HepG2 (cell line): ENCODE data around the gene LIPC. TPM values are rescaled to one million over a fixed set of nuclear protein-coding genes. Genes with fewer than 3 reads are reported as not detected.

ENCODE experiments used
- EHMT2 ChIP-seq: fragments of 200-600 bp; sonication (generic); IDR thresholded peaks from 2 replicates; pipeline ENCODE4 v1.7.0; 2017; ENCODE audit warnings: antibody characterized with exemption, low read depth, low read length, borderline replicate concordance
- FOXJ3 ChIP-seq: sonication (generic); formaldehyde crosslinking; IDR thresholded peaks from 2 replicates; pipeline ENCODE4 v1.4.0; 2020; ENCODE audit warnings: missing genetic modification reagents, mild to moderate bottlenecking, borderline replicate concordance
- FOXK2 ChIP-seq: fragments of 450-650 bp; IDR thresholded peaks from 2 replicates; pipeline ENCODE4 v1.6.1; 2016
- FOXM1 ChIP-seq: sonication (generic); formaldehyde crosslinking; IDR thresholded peaks from 2 replicates; pipeline ENCODE4 v1.5.0; 2020; ENCODE audit warnings: missing genetic modification reagents
- HOXD1 ChIP-seq: sonication (generic); formaldehyde crosslinking; IDR thresholded peaks from 2 replicates; pipeline ENCODE4 v1.5.0; 2020; ENCODE audit warnings: missing genetic modification reagents
- JARID2 ChIP-seq: sonication (generic); formaldehyde crosslinking; IDR thresholded peaks from 2 replicates; pipeline ENCODE4 v1.8.1; 2023; ENCODE audit warnings: missing genetic modification reagents, inconsistent platforms; ENCODE audit not compliant: insufficient replicate concordance
- KDM2A ChIP-seq: sonication (generic); formaldehyde crosslinking; IDR thresholded peaks from 2 replicates; pipeline ENCODE4 v1.4.0; 2020; ENCODE audit warnings: low read depth, missing genetic modification reagents, borderline replicate concordance
- KDM6A ChIP-seq: IDR thresholded peaks from 2 replicates; pipeline ENCODE4 v1.6.1; 2016; ENCODE audit warnings: low read depth
- KLF16 ChIP-seq, 2 experiments: sonication (generic) in 1 of 2; formaldehyde crosslinking in 1 of 2; IDR thresholded peaks; 2 replicates each; pipeline versions ENCODE4 v1.6.1 to v1.8.0; 2016 to 2023; ENCODE audit warnings: missing genetic modification reagents in 2 of 2, missing compliant biosample characterization in 1 of 2
- MED1 ChIP-seq: sonication (generic); formaldehyde crosslinking; IDR thresholded peaks from 2 replicates; pipeline ENCODE4 v1.4.0; 2020; ENCODE audit warnings: missing genetic modification reagents
- POLR2A ChIP-seq, 2 experiments: IDR thresholded peaks; 2 replicates each; pipeline ENCODE4 v1.6.1; 2011; ENCODE audit warnings: low read depth in 2 of 2, low read length in 2 of 2, mild to moderate bottlenecking in 1 of 2, moderate library complexity in 1 of 2; ENCODE audit not compliant: insufficient read depth in 1 of 2
- RAD21 ChIP-seq: fragments of 450-650 bp; formaldehyde crosslinking; IDR thresholded peaks from 2 replicates; pipeline ENCODE4 v1.5.0; 2020; ENCODE audit warnings: mild to moderate bottlenecking
- REL ChIP-seq: sonication (generic); formaldehyde crosslinking; conservative IDR thresholded peaks from 2 replicates; pipeline ENCODE4 v1.8.0; 2022; ENCODE audit warnings: mild to moderate bottlenecking, missing genetic modification reagents, moderate library complexity
- RFXAP ChIP-seq: sonication (generic); formaldehyde crosslinking; IDR thresholded peaks from 2 replicates; pipeline ENCODE4 v1.4.0; 2020; ENCODE audit warnings: missing genetic modification reagents, borderline replicate concordance
- SIX1 ChIP-seq: sonication (generic); formaldehyde crosslinking; IDR thresholded peaks from 2 replicates; pipeline ENCODE4 v1.4.0; 2020; ENCODE audit warnings: missing genetic modification reagents, borderline replicate concordance
- SNAPC2 ChIP-seq: sonication (generic); formaldehyde crosslinking; IDR thresholded peaks from 2 replicates; pipeline ENCODE4 v1.8.1; 2022; ENCODE audit warnings: mild to moderate bottlenecking, missing genetic modification reagents
- TEAD3 ChIP-seq: optimal IDR thresholded peaks from 2 replicates; pipeline ENCODE3; 2016; ENCODE audit warnings: borderline replicate concordance
- TGIF2 ChIP-seq: IDR thresholded peaks from 2 replicates; pipeline ENCODE4 v1.6.1; 2016; ENCODE audit warnings: control low read depth, missing compliant biosample characterization
- ZBTB38 ChIP-seq: sonication (generic); formaldehyde crosslinking; IDR thresholded peaks from 2 replicates; pipeline ENCODE4 v1.5.1; 2020; ENCODE audit warnings: mild to moderate bottlenecking, missing genetic modification reagents
- ZFP90 ChIP-seq: sonication (generic); formaldehyde crosslinking; IDR thresholded peaks from 2 replicates; pipeline ENCODE4 v1.8.0; 2022; ENCODE audit warnings: missing genetic modification reagents, mild to moderate bottlenecking, inconsistent platforms, borderline replicate concordance
- ZMYM3 ChIP-seq: sonication (generic); formaldehyde crosslinking; IDR thresholded peaks from 2 replicates; pipeline ENCODE4 v1.5.1; 2020; ENCODE audit warnings: mild to moderate bottlenecking, missing genetic modification reagents
- ZNF224 ChIP-seq: sonication (generic); formaldehyde crosslinking; IDR thresholded peaks from 2 replicates; pipeline ENCODE4 v1.5.0; 2020; ENCODE audit warnings: mild to moderate bottlenecking, missing genetic modification reagents
- ZNF333 ChIP-seq: sonication (generic); formaldehyde crosslinking; IDR thresholded peaks from 2 replicates; pipeline ENCODE4 v1.4.0; 2020; ENCODE audit warnings: mild to moderate bottlenecking, missing genetic modification reagents, borderline replicate concordance
- ZNF605 ChIP-seq: sonication (generic); formaldehyde crosslinking; IDR thresholded peaks from 2 replicates; pipeline ENCODE4 v1.8.0; 2022; ENCODE audit warnings: mild to moderate bottlenecking, missing genetic modification reagents
- ZNF615 ChIP-seq: sonication (generic); formaldehyde crosslinking; IDR thresholded peaks from 2 replicates; pipeline ENCODE4 v1.5.0; 2020; ENCODE audit warnings: mild to moderate bottlenecking, missing genetic modification reagents, borderline replicate concordance
- ZNF766 ChIP-seq: sonication (generic); formaldehyde crosslinking; IDR thresholded peaks from 2 replicates; pipeline ENCODE4 v1.5.0; 2020; ENCODE audit warnings: missing genetic modification reagents, borderline replicate concordance
- polyA plus RNA-seq, 8 experiments: library from polyadenylated mRNA; depleted of rRNA in 3 of 8; stranded (reverse) in 7 of 8; unstranded in 1 of 8; fragments of >200 nt; fragmentation: Illumina TruSeq in 4 of 8; extraction: Trizol in 4 of 8; gene quantifications; 2 replicates each; pipeline versions ENCODE4 v1.2.1 to v1.2.3, GENCODE V29; 2011 to 2016; ENCODE audit warnings: low read depth in 4 of 8, missing spikeins in 1 of 8, mixed read lengths in 1 of 8; ENCODE audit not compliant: insufficient read depth in 1 of 8
- total RNA-seq, 5 experiments: library from RNA; depleted of rRNA; stranded (reverse); fragments of >200 nt; fragmentation: Illumina TruSeq; extraction: Trizol; gene quantifications; 2 replicates each; pipeline ENCODE4 v1.2.3, GENCODE V29; 2016; ENCODE audit warnings: low read depth in 1 of 5
- TF ChIP-seq, protein P1 (sequence below): sonication (generic); formaldehyde crosslinking; conservative IDR thresholded peaks from 2 replicates; pipeline ENCODE4 v1.4.0; 2020; ENCODE audit warnings: missing genetic modification reagents
- TF ChIP-seq, protein P2 (sequence below): IDR thresholded peaks from 2 replicates; pipeline ENCODE4 v1.6.1; 2016; ENCODE audit warnings: mild to moderate bottlenecking, missing biosample characterization, missing genetic modification reagents
- TF ChIP-seq, protein P3 (sequence below): IDR thresholded peaks from 2 replicates; pipeline ENCODE4 v1.6.1; 2016; ENCODE audit warnings: low read depth, control low read depth

Gene LIPC
- total and polyA plus RNA-seq, 2 of the 13 experiments (the other 11 are each of a cell fraction or from before 2014, with no cell fraction given) = 26.0 to 38.0 TPM

DNA sequence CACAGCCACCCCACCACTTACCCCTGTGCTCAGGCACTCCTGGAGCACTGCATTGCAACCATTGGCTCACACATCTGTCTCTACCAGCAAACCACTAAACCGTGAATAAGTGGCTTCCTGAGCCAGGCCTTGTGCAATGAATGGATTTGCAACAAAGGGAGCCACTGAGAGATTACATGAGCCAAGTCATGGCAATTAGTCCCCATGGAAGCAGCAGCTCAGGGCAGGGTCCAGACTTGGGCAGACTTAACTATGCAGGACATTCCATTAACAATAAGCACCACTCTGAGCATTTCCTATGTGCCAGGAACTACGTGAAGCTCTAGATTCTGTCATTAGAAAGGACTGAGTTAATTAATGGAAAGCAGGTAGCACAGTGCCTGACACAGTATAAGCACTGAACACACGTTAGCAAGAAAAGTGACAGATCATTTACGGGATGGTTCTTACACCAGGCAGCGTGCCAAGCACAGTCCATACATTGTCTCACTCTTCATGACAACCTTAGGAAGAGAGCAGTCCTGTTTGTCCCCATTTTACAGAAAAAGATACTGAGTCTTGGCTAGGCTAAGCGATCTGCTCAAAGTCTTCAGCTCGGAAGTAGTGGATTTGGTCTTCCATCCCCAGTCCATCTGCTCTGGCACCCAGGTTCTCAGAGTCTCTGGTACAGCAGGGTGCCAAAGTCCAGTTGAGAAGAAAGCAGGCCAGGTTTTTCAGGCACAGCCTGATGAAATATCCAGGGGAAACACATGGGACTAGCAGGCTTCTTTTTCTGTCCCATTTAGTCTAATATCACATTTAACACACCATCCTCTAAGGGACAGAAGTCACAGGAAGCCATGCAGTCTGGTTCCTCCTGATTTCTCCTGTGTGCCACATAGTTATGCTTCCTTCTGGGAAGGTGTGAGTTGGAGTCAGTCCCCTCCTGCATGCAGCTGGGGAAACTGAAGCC is 44.1 kb downstream of the LIPC start (continued):
- TF ChIP-seq, protein P1, sequence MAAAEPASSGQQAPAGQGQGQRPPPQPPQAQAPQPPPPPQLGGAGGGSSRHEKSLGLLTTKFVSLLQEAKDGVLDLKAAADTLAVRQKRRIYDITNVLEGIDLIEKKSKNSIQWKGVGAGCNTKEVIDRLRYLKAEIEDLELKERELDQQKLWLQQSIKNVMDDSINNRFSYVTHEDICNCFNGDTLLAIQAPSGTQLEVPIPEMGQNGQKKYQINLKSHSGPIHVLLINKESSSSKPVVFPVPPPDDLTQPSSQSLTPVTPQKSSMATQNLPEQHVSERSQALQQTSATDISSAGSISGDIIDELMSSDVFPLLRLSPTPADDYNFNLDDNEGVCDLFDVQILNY (CRISPR knock-in tag) = no peak
- no peak for TF ChIP-seq JARID2
- no peak for TF ChIP-seq SNAPC2 (CRISPR knock-in tag)
- TF ChIP-seq HOXD1 = no peak
- no peak for TF ChIP-seq FOXJ3 (CRISPR knock-in tag)
- no peak for TF ChIP-seq RFXAP (CRISPR knock-in tag)
- TF ChIP-seq ZBTB38 (CRISPR knock-in tag) = no peak
- peak; percentile 71 for TF ChIP-seq TEAD3 (CRISPR knock-in tag)
- TF ChIP-seq ZNF333 (CRISPR knock-in tag) = no peak
- TF ChIP-seq RAD21 (CRISPR knock-in tag) = no peak
- no peak for TF ChIP-seq MED1 (CRISPR knock-in tag)
- TF ChIP-seq EHMT2 = peak; percentile 87; the same call in 1 of the 2 replicates
- no peak for TF ChIP-seq FOXM1 (CRISPR knock-in tag)
- 0 out of 2 replicates have a peak, but pooled peaks have one; percentile 31 for TF ChIP-seq ZNF605 (CRISPR knock-in tag)
- TF ChIP-seq FOXK2 = no peak
- TF ChIP-seq SIX1 (CRISPR knock-in tag) = no peak
- TF ChIP-seq ZNF766 (CRISPR knock-in tag) = no peak
- no peak; the same call in 1 of the 2 replicates for TF ChIP-seq KDM2A (CRISPR knock-in tag)
- no peak for TF ChIP-seq POLR2A (IDR thresholded peaks at IDR 0.05; ENCODE audit: insufficient read depth in 1 of 2, low read depth in 2 of 2, low read length in 2 of 2)
- no peak for TF ChIP-seq REL (CRISPR knock-in tag)
- TF ChIP-seq ZFP90 (CRISPR knock-in tag) = no peak
- TF ChIP-seq, protein P2, sequence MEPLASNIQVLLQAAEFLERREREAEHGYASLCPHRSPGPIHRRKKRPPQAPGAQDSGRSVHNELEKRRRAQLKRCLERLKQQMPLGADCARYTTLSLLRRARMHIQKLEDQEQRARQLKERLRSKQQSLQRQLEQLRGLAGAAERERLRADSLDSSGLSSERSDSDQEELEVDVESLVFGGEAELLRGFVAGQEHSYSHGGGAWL (CRISPR knock-in tag) = no peak
- no peak for TF ChIP-seq ZNF615 (CRISPR knock-in tag)
- TF ChIP-seq KDM6A (CRISPR knock-in tag) = 0 out of 2 replicates have a peak, but pooled peaks have one; percentile 29
- TF ChIP-seq, protein P3, sequence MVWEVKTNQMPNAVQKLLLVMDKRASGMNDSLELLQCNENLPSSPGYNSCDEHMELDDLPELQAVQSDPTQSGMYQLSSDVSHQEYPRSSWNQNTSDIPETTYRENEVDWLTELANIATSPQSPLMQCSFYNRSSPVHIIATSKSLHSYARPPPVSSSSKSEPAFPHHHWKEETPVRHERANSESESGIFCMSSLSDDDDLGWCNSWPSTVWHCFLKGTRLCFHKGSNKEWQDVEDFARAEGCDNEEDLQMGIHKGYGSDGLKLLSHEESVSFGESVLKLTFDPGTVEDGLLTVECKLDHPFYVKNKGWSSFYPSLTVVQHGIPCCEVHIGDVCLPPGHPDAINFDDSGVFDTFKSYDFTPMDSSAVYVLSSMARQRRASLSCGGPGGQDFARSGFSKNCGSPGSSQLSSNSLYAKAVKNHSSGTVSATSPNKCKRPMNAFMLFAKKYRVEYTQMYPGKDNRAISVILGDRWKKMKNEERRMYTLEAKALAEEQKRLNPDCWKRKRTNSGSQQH (CRISPR knock-in tag) = no peak
- no peak; the same call in 1 of the 2 replicates for TF ChIP-seq TGIF2 (CRISPR knock-in tag)
- TF ChIP-seq KLF16 (CRISPR knock-in tag; IDR thresholded peaks at IDR 0.05) = peak in 1 of 2 experiments; percentile 19; a peak in 1 of 4 replicates
- TF ChIP-seq ZMYM3 (CRISPR knock-in tag) = peak; percentile 94
- no peak; the same call in 1 of the 2 replicates for TF ChIP-seq ZNF224 (CRISPR knock-in tag)
